GM12878 (cell line): Measurements from ENCODE around the gene KLHDC2. TPM values are rescaled to one million over a fixed set of nuclear protein-coding genes. Genes with fewer than 3 reads are reported as not detected.
"Not testable (repeated sequence)": the region's sequence is repeated elsewhere in the genome, so short reads cannot be mapped to it uniquely, and the experiment has no call there.

Experiments
- ATAC-seq: fragments of 200-7000 bp; cut with Tn5 transposase; 3 replicates; pipeline ENCODE4 v1.9.1; 2020; ENCODE audit warnings: mild to moderate bottlenecking, moderate library complexity
- BruUV-seq: library from RNA; stranded (reverse); fragments of 400-500 nt; replicated peaks from 2 replicates; lab custom pipeline; 2021; lab: Mats Ljungman, UMichigan
- CTCF ChIA-PET: fragments of 300-600 bp; sonication (Branson Sonifier 250); formaldehyde crosslinking; extraction: SDS; loops from one replicate; lab custom pipeline; 2021; ENCODE audit warnings: inconsistent platforms; lab: Yijun Ruan, JAX
- POLR2A ChIA-PET: fragments of 350-600 bp; formaldehyde crosslinking; extraction: SDS; loops from one replicate; lab custom pipeline; 2021; ENCODE audit warnings: inconsistent platforms; lab: Charles Lee
- RAD21 ChIA-PET: fragments of 300-600 bp; sonication (Branson Sonifier 250); formaldehyde crosslinking; loops from one replicate; lab custom pipeline; 2023; ENCODE audit warnings: antibody characterized with exemption; ENCODE audit not compliant: unreplicated experiment; lab: Charles Lee
- SMC1A ChIA-PET: fragments of 300-600 bp; sonication (Branson Sonifier 250); formaldehyde crosslinking; loops from one replicate; lab custom pipeline; 2023; ENCODE audit not compliant: unreplicated experiment, uncharacterized antibody; lab: Charles Lee
- DNase-seq: peaks from one replicate; pipeline ENCODE4 v3.0.0-alpha.2; 2011; ENCODE audit warnings: low read depth, low spot score
- FAIRE-seq: peaks from 3 replicates; lab custom pipeline; 2011; peaks lifted over from hg19 to GRCh38; lab: Jason Lieb, UNC
- H2AFZ ChIP-seq: 2 replicates; pipeline ENCODE4 v1.6.0; 2011; ENCODE audit warnings: low read depth, low read length, control low read depth; ENCODE audit not compliant: control insufficient read depth
- H3K27ac ChIP-seq: 2 replicates; pipeline ENCODE4 v1.5.1; 2011; ENCODE audit warnings: control low read depth; ENCODE audit not compliant: control insufficient read depth, insufficient read depth
- H3K27me3 ChIP-seq, 2 experiments: replicated peaks in 1 of 2; 2 replicates each; pipeline versions ENCODE4 v1.6.0 to v1.6.1; 2011; ENCODE audit warnings: low read length in 1 of 2; ENCODE audit not compliant: control insufficient read depth in 2 of 2, insufficient read depth in 2 of 2
- H3K36me3 ChIP-seq, 2 experiments: 2 replicates each; pipeline ENCODE4 v1.5.1; 2011; ENCODE audit warnings: low read length in 1 of 2; ENCODE audit not compliant: control insufficient read depth in 2 of 2, insufficient read depth in 2 of 2
- H3K4me1 ChIP-seq: 2 replicates; pipeline ENCODE4 v1.6.1; 2011; ENCODE audit warnings: mild to moderate bottlenecking, low read length, moderate library complexity, mixed read lengths; ENCODE audit not compliant: control insufficient read depth, insufficient read depth
- H3K4me2 ChIP-seq: 2 replicates; pipeline ENCODE4 v1.6.0; 2011; ENCODE audit warnings: control low read depth; ENCODE audit not compliant: control insufficient read depth, insufficient read depth
- H3K4me3 ChIP-seq: fragments of 200-600 bp; sonication (generic); 2 replicates; pipeline ENCODE4 v1.5.1; 2016
- H3K79me2 ChIP-seq: 2 replicates; pipeline ENCODE4 v1.6.0; 2011; ENCODE audit warnings: low read length; ENCODE audit not compliant: control insufficient read depth, insufficient read depth
- H3K9ac ChIP-seq: 2 replicates; pipeline ENCODE4 v1.8.0; 2011; ENCODE audit warnings: low read length, control low read depth, mixed read lengths; ENCODE audit not compliant: control insufficient read depth, insufficient read depth
- H3K9me3 ChIP-seq: replicated peaks from 3 replicates; pipeline ENCODE4 v1.5.1; 2011; ENCODE audit warnings: mild to moderate bottlenecking, low read length; ENCODE audit not compliant: control insufficient read depth, insufficient read depth
- H4K20me1 ChIP-seq: 2 replicates; pipeline ENCODE4 v1.6.0; 2011; ENCODE audit not compliant: control insufficient read depth, insufficient read depth
- EED ChIP-seq: sonication (generic); IDR thresholded peaks from 2 replicates; pipeline ENCODE4 v1.6.1; 2016; ENCODE audit warnings: antibody characterized with exemption, low read depth
- KLF5 ChIP-seq: fragments of 450-650 bp; IDR thresholded peaks from 2 replicates; pipeline ENCODE4 v1.6.1; 2014; ENCODE audit warnings: mild to moderate bottlenecking; ENCODE audit not compliant: partially characterized antibody
- ZNF274 ChIP-seq: IDR thresholded peaks from one replicate; pipeline ENCODE4 v1.8.0; 2011; ENCODE audit not compliant: insufficient read length, insufficient read depth
- WGBS: methylation state at CpG from one replicate; pipeline ENCODE4 v1.1.6; 2016; ENCODE audit warnings: low lambda C conversion rate; ENCODE audit not compliant: insufficient replicate concordance, insufficient coverage; ENCODE audit errors: missing lambda C conversion rate; 5-methylcytosine and 5-hydroxymethylcytosine counted together
- in situ Hi-C: fragments of 300-500 bp; cut with MboI; formaldehyde crosslinking; loops from 9 replicates; pipeline ENCODE4 v1.14.3; 2018; ENCODE audit warnings: mixed read lengths
- intact Hi-C: fragments of 100-400 bp; cut with micrococcal nuclease; formaldehyde crosslinking; loops from one replicate; pipeline ENCODE4 v1.14.2; 2022; ENCODE audit not compliant: unreplicated experiment
- polyA plus RNA-seq, 11 experiments: library from polyadenylated mRNA; depleted of rRNA in 4 of 11; unstranded in 6 of 11; stranded (reverse) in 5 of 11; fragments of >200 nt; fragmentation: Nextera tagmentation in 4 of 11; fragmentation: Illumina TruSeq in 1 of 11; extraction: Ambion mirVana in 4 of 11; extraction: Trizol in 1 of 11; gene quantifications; 1 replicate in 1 of 11; 2 replicates in 10 of 11; pipeline versions ENCODE4 v1.2.1 to v1.2.3, GENCODE V29; 2011 to 2016; ENCODE audit warnings: inconsistent platforms in 2 of 11, missing spikeins in 2 of 11, low read depth in 1 of 11
- total RNA-seq, 4 experiments: library from RNA; depleted of rRNA in 3 of 4; stranded (reverse); fragments of >200 nt in 3 of 4; fragmentation: Illumina TruSeq in 1 of 4; extraction: Trizol in 1 of 4; gene quantifications; 2 replicates each; pipeline versions ENCODE4 v1.2.1 to v1.2.3, GENCODE V29; 2013 to 2021
- TF ChIP-seq, protein P1 (sequence below), 3 experiments: IDR thresholded peaks in 2 of 3; conservative IDR thresholded peaks in 1 of 3; 2 replicates each; pipeline ENCODE4 v1.5.1; 2011; ENCODE audit warnings: low read depth in 3 of 3, low read length in 3 of 3, mild to moderate bottlenecking in 3 of 3, control low read depth in 2 of 3, moderate library complexity in 2 of 3, inconsistent platforms in 1 of 3, mixed read lengths in 1 of 3; ENCODE audit not compliant: control insufficient read depth in 2 of 3, insufficient read depth in 1 of 3; ENCODE audit errors: extremely low read depth in 1 of 3

The KLHDC2 gene
- total and polyA plus RNA-seq, 10 of the 15 experiments (the other 5 are each of a cell fraction or from before 2014, with no cell fraction given) = 6.0 to 45.0 (median 24.7) TPM

DNA sequence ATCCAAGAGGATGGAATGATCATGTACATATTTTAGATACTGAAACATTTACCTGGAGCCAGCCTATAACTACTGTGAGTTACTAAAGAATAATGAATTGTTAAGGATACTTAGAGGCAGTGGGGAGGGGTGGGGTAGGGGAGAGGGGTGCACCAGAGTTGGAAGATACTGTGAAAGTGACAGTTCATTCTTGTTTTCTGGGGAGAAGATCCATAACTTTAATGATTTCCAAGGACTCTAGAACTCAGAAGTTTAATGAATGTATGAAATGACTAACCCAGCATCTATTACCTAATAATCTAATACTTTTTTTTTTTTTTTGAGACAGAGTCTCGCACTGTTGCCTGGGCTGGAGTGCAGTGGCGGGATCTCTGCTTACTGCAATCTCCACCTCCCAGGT, 10.5 kb downstream of the KLHDC2 start:
- 100% methylated on average over 2 of the region's 2 CpGs for WGBS
- no peak overlapping the region for H3K4me3 ChIP-seq
- ChIA-PET SMC1A (interaction anchor here (3.0 kb wide), 1 partner anchor 9 kb away, joined by 18 read pairs; the partner anchor contains the start of gene KLHDC2), POLR2A (no interaction called here), RAD21 (no interaction called here), CTCF (no interaction called here)
- no TSS peak for BruUV-seq
- intact Hi-C loops = no loop called here
- H3K4me1 ChIP-seq = no peaks in the 10 kb centered on the region
- FAIRE-seq (no peak), ATAC-seq (no peak)
- no peaks in the 10 kb centered on the region for H4K20me1 ChIP-seq
- no peak overlapping the region for H2AFZ ChIP-seq
- no peaks in the 10 kb centered on the region for H3K79me2 ChIP-seq
- H3K27ac ChIP-seq = no peak overlapping the region
- no peaks in the 10 kb centered on the region for H3K9me3 ChIP-seq
- H3K36me3 ChIP-seq = peaks cover 0 to 18% of the 10 kb centered on the region in 2 experiments; a peak in 3 of 4 replicates
- H3K27me3 ChIP-seq = no peaks in the 10 kb centered on the region
- TF ChIP-seq, protein P1, sequence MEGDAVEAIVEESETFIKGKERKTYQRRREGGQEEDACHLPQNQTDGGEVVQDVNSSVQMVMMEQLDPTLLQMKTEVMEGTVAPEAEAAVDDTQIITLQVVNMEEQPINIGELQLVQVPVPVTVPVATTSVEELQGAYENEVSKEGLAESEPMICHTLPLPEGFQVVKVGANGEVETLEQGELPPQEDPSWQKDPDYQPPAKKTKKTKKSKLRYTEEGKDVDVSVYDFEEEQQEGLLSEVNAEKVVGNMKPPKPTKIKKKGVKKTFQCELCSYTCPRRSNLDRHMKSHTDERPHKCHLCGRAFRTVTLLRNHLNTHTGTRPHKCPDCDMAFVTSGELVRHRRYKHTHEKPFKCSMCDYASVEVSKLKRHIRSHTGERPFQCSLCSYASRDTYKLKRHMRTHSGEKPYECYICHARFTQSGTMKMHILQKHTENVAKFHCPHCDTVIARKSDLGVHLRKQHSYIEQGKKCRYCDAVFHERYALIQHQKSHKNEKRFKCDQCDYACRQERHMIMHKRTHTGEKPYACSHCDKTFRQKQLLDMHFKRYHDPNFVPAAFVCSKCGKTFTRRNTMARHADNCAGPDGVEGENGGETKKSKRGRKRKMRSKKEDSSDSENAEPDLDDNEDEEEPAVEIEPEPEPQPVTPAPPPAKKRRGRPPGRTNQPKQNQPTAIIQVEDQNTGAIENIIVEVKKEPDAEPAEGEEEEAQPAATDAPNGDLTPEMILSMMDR (IDR thresholded peaks at IDR 0.05 in 2 of 3, conservative IDR thresholded peaks at IDR 0.05 in 1 of 3; ENCODE audit: control insufficient read depth in 2 of 3, extremely low read depth in 1 of 3, insufficient read depth in 1 of 3, low read depth in 3 of 3, low read length in 3 of 3) = no peak
- TF ChIP-seq EED = no peak
- TF ChIP-seq ZNF274 = no peak
- TF ChIP-seq KLF5 = no peak
- TF ChIP-seq, all 136 proteins: peak for 0
- H3K9ac ChIP-seq = no peak overlapping the region
- in situ Hi-C loops = no loop called here
- no peak for DNase-seq
- H3K4me2 ChIP-seq = no peak overlapping the region

DNA sequence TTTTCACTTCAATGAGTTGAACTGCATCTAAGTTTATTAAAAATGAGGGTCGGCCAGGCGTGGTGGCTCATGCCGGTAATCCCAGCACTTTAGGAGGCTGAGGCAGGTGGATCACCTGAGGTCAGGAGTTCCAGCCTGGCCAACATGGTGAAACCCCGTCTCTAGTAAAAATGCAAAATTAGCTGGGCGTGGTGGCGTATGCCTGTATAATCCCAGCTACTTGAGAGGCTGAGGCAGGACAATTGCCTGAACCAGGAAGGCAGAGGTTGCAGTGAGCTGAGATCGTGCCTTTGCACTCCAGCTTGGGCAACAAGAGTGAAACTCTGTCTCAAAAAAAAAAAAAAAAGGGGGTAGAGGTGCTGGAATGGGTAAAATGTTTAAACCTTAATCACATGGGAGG, 13.1 kb downstream of the KLHDC2 start:
- RAD21 ChIA-PET = interaction anchor here (1.1 kb wide), 1 partner anchor 49 kb away, joined by 3 read pairs; no protein-coding TSS in a partner anchor
- CTCF ChIA-PET = interaction anchor here (1.0 to 1.6 kb wide), 3 partner anchors 11 to 50 kb away, joined by 3 to 4 read pairs (median 3); no protein-coding TSS in a partner anchor
- DNase-seq, H3K4me3 ChIP-seq, ATAC-seq, H2AFZ ChIP-seq, in situ Hi-C loops, H3K27ac ChIP-seq, intact Hi-C loops, H4K20me1 ChIP-seq, H3K9ac ChIP-seq, H3K4me2 ChIP-seq, H3K4me1 ChIP-seq, H3K79me2 ChIP-seq, H3K9me3 ChIP-seq, BruUV-seq, FAIRE-seq, H3K27me3 ChIP-seq: not testable (repeated sequence)
- SMC1A ChIA-PET = interaction anchor here (0.5 to 3.0 kb wide), 2 partner anchors 12 to 129 kb away, joined by 4 to 18 read pairs; partner anchors contain the start of gene KLHDC2
- POLR2A ChIA-PET = interaction anchor here (0.5 to 1.0 kb wide), 3 partner anchors 16 to 434 kb away, joined by 4 to 7 read pairs (median 5); no protein-coding TSS in a partner anchor
- peaks cover 0 to 27% of the 10 kb centered on the region in 2 experiments for H3K36me3 ChIP-seq
- 98% methylated on average over 7 of the region's 7 CpGs for WGBS
